HepG2 (cell line): Measurements from ENCODE around the gene ABCD4.

Experiments
- CTCF ChIP-seq: sonication (generic); formaldehyde crosslinking; IDR thresholded peaks from 2 replicates; pipeline ENCODE4 v1.5.0; 2020; ENCODE audit warnings: mild to moderate bottlenecking, missing genetic modification reagents, moderate library complexity
- POLR2AphosphoS5 ChIP-seq: IDR thresholded peaks from 2 replicates; pipeline ENCODE4 v1.6.1; 2012; ENCODE audit warnings: low read depth, low read length
- RFX1 ChIP-seq: fragments of 450-650 bp; IDR thresholded peaks from 2 replicates; pipeline ENCODE4 v1.6.1; 2017
- ZHX1 ChIP-seq: sonication (generic); formaldehyde crosslinking; IDR thresholded peaks from 2 replicates; pipeline ENCODE4 v1.8.1; 2022; ENCODE audit warnings: low read depth, mild to moderate bottlenecking, missing genetic modification reagents
- ZNF230 ChIP-seq: sonication (generic); formaldehyde crosslinking; IDR thresholded peaks from 2 replicates; pipeline ENCODE4 v1.4.0; 2020; ENCODE audit warnings: mild to moderate bottlenecking, missing genetic modification reagents
- ZNF550 ChIP-seq: sonication (generic); formaldehyde crosslinking; IDR thresholded peaks from 2 replicates; pipeline ENCODE4 v1.4.0; 2020; ENCODE audit warnings: mild to moderate bottlenecking, missing genetic modification reagents, borderline replicate concordance
- ZNF780A ChIP-seq: sonication (generic); formaldehyde crosslinking; IDR thresholded peaks from 2 replicates; pipeline ENCODE4 v1.8.0; 2022; ENCODE audit warnings: mild to moderate bottlenecking, missing genetic modification reagents, moderate library complexity
- TF ChIP-seq, protein P1 (sequence below), 2 experiments: fragments of 450-650 bp in 1 of 2; sonication (generic) in 1 of 2; formaldehyde crosslinking; IDR thresholded peaks; 2 replicates each; pipeline versions ENCODE4 v1.5.0 to v1.8.0; 2020 to 2022; ENCODE audit warnings: mild to moderate bottlenecking in 1 of 2, missing genetic modification reagents in 1 of 2
- TF ChIP-seq, protein P2 (sequence below), 2 experiments: sonication (generic) in 1 of 2; formaldehyde crosslinking in 1 of 2; IDR thresholded peaks; 2 replicates each; pipeline versions ENCODE4 v1.5.1 to v1.6.1; 2011 to 2020; ENCODE audit warnings: borderline replicate concordance in 1 of 2, low read depth in 1 of 2, low read length in 1 of 2, mild to moderate bottlenecking in 1 of 2, missing genetic modification reagents in 1 of 2, moderate library complexity in 1 of 2

GRCh38 chr14:74297986-74298385, 4.7 kb downstream of the ABCD4 start:
- no peak for TF ChIP-seq POLR2AphosphoS5
- TF ChIP-seq, protein P1, sequence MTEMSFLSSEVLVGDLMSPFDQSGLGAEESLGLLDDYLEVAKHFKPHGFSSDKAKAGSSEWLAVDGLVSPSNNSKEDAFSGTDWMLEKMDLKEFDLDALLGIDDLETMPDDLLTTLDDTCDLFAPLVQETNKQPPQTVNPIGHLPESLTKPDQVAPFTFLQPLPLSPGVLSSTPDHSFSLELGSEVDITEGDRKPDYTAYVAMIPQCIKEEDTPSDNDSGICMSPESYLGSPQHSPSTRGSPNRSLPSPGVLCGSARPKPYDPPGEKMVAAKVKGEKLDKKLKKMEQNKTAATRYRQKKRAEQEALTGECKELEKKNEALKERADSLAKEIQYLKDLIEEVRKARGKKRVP (CRISPR knock-in tag; IDR thresholded peaks at IDR 0.05): no peak
- no peak for TF ChIP-seq ZHX1
- TF ChIP-seq CTCF: no peak
- no peak for TF ChIP-seq ZNF780A (CRISPR knock-in tag)
- TF ChIP-seq ZNF550 (CRISPR knock-in tag): no peak
- TF ChIP-seq RFX1: no peak
- TF ChIP-seq ZNF230 (CRISPR knock-in tag): no peak
- TF ChIP-seq, protein P2, sequence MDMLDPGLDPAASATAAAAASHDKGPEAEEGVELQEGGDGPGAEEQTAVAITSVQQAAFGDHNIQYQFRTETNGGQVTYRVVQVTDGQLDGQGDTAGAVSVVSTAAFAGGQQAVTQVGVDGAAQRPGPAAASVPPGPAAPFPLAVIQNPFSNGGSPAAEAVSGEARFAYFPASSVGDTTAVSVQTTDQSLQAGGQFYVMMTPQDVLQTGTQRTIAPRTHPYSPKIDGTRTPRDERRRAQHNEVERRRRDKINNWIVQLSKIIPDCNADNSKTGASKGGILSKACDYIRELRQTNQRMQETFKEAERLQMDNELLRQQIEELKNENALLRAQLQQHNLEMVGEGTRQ (IDR thresholded peaks at IDR 0.05; ENCODE audit: low read depth, low read length): no peak
- TF ChIP-seq, protein P2 (CRISPR knock-in tag; IDR thresholded peaks at IDR 0.05; ENCODE audit: borderline replicate concordance): no peak
